Ovary (tissue), 3 donors: ENCODE results near the gene LYSMD3.

Experiments used
- POLR2A ChIP-seq: fragments of 450-650 bp; IDR thresholded peaks from one replicate; pipeline ENCODE4 v1.6.1; 2017; ENCODE audit warnings: antibody characterized with exemption, mild to moderate bottlenecking, moderate library complexity
- TF ChIP-seq, protein P1 (sequence below), 3 donors: fragments of 450-650 bp in 2 of 3; fragments of 200-600 bp in 1 of 3; IDR thresholded peaks; one replicate each; pipeline versions ENCODE4 v1.5.1 to v1.8.0; 2016 to 2022; ENCODE audit warnings: antibody characterized with exemption in 3 of 3, mild to moderate bottlenecking in 1 of 3
- donor health status: DM: no; HTN: no; CAD: no.

DNA sequence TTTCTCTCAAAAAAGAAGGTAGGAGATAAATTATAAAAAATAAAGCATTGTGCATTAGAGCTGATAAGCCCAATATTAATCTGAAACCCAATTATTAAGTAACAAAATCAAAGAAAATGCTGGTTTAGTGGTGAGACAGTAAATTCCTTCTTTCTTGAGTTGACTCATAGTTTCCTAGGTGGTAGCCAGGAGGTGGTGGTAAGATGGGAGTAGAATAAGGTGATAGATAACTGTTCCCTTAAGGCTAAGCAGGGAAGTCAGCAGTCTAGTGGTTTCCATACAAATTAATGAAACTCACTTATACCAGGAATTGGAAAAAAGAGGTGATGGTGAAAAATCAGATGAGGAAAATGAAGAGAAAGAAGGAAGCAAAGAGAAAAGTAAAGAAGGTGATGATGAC lies 23.2 kb downstream of the LYSMD3 start:
- TF ChIP-seq, protein P1, sequence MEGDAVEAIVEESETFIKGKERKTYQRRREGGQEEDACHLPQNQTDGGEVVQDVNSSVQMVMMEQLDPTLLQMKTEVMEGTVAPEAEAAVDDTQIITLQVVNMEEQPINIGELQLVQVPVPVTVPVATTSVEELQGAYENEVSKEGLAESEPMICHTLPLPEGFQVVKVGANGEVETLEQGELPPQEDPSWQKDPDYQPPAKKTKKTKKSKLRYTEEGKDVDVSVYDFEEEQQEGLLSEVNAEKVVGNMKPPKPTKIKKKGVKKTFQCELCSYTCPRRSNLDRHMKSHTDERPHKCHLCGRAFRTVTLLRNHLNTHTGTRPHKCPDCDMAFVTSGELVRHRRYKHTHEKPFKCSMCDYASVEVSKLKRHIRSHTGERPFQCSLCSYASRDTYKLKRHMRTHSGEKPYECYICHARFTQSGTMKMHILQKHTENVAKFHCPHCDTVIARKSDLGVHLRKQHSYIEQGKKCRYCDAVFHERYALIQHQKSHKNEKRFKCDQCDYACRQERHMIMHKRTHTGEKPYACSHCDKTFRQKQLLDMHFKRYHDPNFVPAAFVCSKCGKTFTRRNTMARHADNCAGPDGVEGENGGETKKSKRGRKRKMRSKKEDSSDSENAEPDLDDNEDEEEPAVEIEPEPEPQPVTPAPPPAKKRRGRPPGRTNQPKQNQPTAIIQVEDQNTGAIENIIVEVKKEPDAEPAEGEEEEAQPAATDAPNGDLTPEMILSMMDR (IDR thresholded peaks at IDR 0.05), result no peak
- no peak for TF ChIP-seq POLR2A
